Left cardiac atrium (tissue), 4 donors: ENCODE measurements around the gene LRP1B. TPM values are rescaled to one million over a fixed set of nuclear protein-coding genes. Genes with fewer than 3 reads are reported as not detected.

Experiments used
- ATAC-seq, 2 donors: fragments of 200-7000 bp; cut with Tn5 transposase; one replicate each; pipeline ENCODE4 v1.9.1; 2020; ENCODE audit warnings: mild to moderate bottlenecking in 2 of 2, moderate library complexity in 2 of 2
- DNase-seq: peaks from one replicate; pipeline ENCODE4 v3.0.0-alpha.2; 2020
- intact Hi-C, 2 donors: fragments of 100-400 bp; cut with DNase I; formaldehyde crosslinking; loops; one replicate each; pipeline versions ENCODE4 v1.14.1 to v1.15.1; 2022 to 2023
- total RNA-seq, 2 donors: library from RNA; stranded (reverse); fragmentation: NEBNext Ultra II Directional; extraction: Animal tissue kit (Norgen Biotek cat#: 25700); gene quantifications; one replicate each; pipeline ENCODE4 v1.2.1, GENCODE V29; 2021
- donor health status: DM: no; HTN: yes; CAD: no.
- donor health status: DM: no; HTN: yes; CAD: no; lungs with severe emphysema.
- donor health status: DM: yes; HTN: yes; CAD: no.
- donor health status: Dilated cardiomyopathy.

The LRP1B gene
- total RNA-seq, 2 donors from 2014 or later, result 1.2 TPM

DNA sequence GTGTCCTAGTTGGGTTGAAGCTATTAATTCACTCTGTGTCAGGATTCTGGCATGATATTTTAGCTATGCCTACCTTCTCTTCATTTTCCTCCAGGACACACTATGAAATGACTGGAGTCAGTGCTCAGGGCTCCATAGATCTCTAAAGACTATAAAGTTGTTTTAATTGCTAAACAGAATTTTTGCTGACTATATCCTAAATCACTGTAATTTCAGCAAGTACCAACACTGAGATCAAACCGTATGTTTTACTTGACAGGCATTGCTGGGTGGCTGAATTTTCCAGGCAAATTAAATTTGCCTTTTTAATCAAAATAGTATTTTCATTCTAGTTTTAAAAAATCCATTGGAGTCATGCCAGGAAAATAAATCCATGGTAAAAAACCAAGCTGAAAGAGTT is 138.1 kb downstream of the LRP1B start:
- intact Hi-C loops, result no loop called here
- DNase-seq (no peak), ATAC-seq (no peak)

- DNase-seq (no peak), ATAC-seq (no peak)
- intact Hi-C loops, result no loop called here
Measured at GRCh38 chr2:141968433-141968832, 162.4 kb downstream of the LRP1B start.

- ATAC-seq (no peak), DNase-seq (no peak)
- intact Hi-C loops, result no loop called here
Measured at GRCh38 chr2:141967980-141968379, 162.8 kb downstream of the LRP1B start.

- ATAC-seq (no peak), DNase-seq (no peak)
- intact Hi-C loops, result no loop called here
Measured at GRCh38 chr2:141967503-141967902, 163.3 kb downstream of the LRP1B start.

- ATAC-seq (no peak), DNase-seq (no peak)
- intact Hi-C loops, result no loop called here
Measured at GRCh38 chr2:141959941-141960340, 170.9 kb downstream of the LRP1B start.

GRCh38 chr2:141959016-141959415 is 171.8 kb downstream of the LRP1B start:
- intact Hi-C loops, result no loop called here
- DNase-seq, result no peak
- ATAC-seq, result no peak

GRCh38 chr2:141957827-141958450 is 172.9 kb downstream of the LRP1B start:
- ATAC-seq (no peak), DNase-seq (no peak)
- intact Hi-C loops, result no loop called here

DNA sequence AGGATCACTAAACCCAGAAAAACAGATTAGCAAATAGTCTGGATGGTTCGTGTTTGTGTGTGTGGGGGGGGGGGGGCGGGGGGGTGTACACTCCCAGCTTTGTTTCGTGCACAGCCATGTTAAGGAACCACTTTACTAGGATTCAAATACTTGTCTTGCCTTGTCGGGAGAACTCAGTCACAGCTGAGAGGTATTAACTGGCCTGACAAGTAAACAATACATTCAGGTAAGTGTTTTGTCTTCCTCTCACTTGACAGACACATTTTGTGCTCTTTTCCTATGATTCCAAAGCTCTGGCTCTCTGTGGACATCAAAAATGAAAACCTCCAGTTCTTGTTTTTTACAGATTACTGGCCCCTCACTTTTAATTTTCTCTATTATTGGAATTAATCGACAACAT is 173.5 kb downstream of the LRP1B start:
- no peak for DNase-seq
- intact Hi-C loops, result no loop called here
- ATAC-seq, result no peak

- no peak for DNase-seq
- intact Hi-C loops, result no loop called here
- no peak for ATAC-seq
Measured at GRCh38 chr2:141947396-141948114, 183.3 kb downstream of the LRP1B start.

DNA sequence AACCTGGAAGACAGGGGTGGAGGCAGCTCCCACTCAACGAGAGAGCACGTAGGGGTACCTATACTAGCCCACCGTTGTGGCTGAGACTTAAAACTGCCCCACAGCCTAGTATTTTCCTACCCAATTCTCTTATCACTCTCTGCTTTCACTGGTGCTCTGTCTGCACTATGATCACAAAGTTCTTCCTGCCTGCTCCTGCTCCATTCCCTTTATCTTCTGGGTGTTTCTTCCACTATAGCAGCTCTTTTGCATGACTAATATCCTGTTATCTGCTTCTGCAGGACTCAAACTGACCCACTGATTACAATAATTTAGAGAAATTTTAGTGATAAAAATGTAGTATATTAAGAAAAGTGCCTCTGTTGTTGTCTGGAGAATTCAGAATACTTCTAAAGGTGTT is 184.8 kb downstream of the LRP1B start:
- ATAC-seq (no peak), DNase-seq (no peak)
- intact Hi-C loops, result no loop called here

GRCh38 chr2:141943918-141944317 is 186.9 kb downstream of the LRP1B start:
- intact Hi-C loops, result no loop called here
- no peak for DNase-seq
- no peak for ATAC-seq

DNA sequence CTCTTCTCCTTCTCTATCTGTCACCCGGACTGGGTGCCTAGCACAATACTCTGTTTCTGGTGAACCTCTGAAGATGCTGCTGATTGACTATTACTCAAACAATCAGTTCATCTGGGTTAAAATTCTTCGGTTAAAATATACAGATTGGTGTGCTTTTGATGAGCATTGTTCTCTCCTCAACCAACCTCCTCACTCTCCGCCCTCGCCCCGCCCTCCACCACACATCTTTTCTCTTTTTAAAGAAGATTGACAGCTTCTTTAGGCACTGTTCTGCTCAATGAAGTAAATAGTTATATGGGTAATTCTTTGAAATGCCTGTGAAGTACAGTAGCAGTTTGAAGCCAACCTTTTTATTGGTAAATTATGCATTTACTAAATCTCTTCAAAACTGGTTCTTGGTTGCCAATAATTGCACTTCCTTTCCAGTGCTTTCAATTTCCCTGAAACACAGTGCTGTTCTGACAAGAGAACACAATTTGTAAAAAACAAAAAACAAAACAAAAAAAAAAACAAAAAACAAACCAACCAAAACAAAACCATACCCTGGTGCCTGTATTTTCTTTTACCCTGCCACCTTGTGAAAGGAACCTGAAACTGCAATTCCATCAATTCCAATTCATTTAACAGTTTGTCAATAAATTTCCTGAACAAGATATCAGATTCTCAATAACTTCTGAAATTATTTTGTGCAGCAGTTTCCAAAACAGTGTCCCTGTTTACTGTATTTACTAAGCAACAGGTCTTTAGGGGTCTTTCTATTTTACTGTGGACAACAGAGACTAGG is 188.6 kb downstream of the LRP1B start:
- ATAC-seq, result no peak
- no peak for DNase-seq
- intact Hi-C loops, result no loop called here

- no peak for ATAC-seq
- intact Hi-C loops, result no loop called here
- DNase-seq, result no peak
Measured at GRCh38 chr2:141941210-141941714, 189.6 kb downstream of the LRP1B start.

DNA sequence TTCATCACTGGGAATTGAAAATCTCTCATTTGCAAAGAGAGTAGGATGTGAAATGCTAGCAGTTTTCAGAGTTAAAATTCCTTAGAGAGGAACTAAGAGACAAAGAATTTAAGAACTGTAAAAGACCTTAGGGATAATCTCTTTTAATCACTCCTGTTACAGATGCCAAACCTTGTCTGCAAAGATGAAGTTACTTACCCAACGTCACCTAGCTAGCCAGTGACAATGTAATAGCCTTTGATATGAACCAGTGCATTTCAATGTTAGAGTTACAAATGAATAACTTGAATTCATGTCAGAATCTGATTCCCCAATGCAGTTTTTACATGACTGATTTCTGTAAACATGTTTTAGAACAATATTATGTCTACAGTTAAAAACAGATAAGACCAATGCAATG is 190.1 kb downstream of the LRP1B start:
- intact Hi-C loops, result no loop called here
- ATAC-seq (no peak), DNase-seq (no peak)

DNA sequence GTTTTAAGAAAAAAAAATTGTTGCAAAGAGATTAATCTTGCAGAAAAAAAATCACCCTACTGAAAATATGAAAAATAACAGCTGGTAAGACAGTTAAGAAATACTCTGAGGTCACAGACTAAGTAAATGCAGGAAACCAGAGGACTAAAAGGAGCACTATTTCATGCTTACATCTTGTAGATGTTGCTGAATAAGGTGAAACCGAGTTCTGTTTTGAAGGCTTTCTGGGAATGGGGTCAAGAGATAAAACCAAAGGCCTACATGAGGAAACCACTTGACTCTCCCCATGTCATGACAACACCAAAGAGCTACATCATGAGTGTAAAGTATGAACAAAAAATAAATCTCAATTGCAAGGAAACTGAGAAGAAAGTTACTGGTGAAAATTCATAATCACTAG is 197.6 kb downstream of the LRP1B start:
- no peak for DNase-seq
- no peak for ATAC-seq
- intact Hi-C loops, result no loop called here

- intact Hi-C loops, result no loop called here
- ATAC-seq, result no peak
- DNase-seq, result no peak
Measured at GRCh38 chr2:141932261-141932660, 198.6 kb downstream of the LRP1B start.

DNA sequence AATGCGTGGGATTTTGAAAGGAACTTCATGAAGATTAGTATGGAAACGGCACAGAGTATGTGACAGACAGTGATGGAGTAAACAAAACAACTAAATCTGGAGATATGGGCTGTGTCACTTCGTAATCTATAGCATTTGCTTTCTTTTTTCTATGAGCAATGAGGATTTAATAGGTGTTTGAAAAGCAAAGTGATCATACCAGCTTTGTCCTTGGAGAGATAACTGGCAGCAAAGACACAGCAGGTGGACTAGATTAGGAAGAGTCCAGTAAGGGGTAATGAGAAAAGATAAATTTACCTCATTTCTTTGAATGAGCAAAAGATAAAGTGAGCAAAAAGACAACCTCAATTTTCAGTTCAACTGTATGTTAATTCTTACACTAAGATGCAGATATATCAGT is 199.0 kb downstream of the LRP1B start:
- no peak for DNase-seq
- no peak for ATAC-seq
- intact Hi-C loops, result no loop called here

DNA sequence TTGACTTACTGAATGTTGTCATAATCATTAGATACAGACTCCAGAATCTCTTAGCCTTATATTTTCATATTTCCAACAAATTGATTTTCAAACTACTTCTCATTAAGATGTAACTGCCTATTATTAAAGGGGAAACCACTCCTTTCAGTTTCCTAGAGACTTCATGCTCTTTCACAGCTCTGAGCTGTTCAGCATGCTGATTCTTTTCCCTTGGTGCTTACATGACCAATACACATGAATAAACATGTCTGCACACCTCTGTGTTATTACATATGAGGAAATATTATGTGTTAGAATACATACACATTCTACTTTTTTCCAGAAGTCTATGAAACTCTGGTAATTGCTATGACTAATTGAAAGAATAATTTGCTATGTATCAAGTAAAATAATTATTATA is 200.0 kb downstream of the LRP1B start:
- intact Hi-C loops, result no loop called here
- no peak for DNase-seq
- no peak for ATAC-seq

DNA sequence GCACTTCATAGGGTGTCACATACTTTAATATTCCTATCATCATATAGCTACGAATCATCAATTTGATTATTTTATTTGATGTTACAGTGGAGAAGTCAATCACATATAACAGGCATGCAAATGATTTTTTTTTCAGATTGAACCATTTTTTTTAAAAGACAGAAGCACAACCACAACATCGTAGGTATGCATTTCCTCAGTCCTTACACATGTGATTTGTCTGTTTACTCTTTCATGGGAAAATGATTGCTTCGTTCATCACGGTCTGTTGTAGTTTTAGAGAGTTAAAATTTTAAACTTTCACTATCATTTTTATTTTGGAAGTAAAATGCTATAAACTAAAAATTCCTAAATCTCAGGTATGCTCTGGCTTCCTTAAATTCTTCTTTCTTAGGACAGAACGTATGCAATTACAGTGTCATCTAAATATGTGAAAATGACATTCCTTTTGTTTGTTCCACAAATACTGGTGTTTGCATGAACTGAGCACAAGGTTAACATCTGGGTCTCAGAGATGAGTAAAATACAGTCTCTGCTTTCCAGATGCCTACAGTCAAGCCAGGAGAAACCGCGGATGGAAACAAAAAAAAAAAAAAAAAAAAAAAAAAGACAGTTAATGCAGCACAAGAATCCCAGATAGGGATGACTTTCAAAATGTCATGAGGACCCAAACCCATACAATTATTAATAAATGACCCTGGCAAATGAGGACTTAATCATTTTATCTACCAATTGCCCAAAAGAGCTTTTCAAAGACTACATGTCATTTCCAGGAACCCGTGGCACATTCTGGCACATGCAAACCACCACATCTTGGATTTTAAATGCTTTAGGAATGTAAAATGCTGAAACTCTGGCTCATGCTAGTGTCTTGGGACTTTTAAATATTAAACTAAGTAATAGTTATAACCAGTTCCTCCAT is 201.2 kb downstream of the LRP1B start:
- DNase-seq, result no peak
- ATAC-seq, result no peak
- intact Hi-C loops, result no loop called here
